ENCODE data around the gene RBM33. TPM values are rescaled to one million over a fixed set of nuclear protein-coding genes. Genes with fewer than 3 reads are reported as not detected.

RBM33 gene
- total and polyA plus RNA-seq, 2 of the 13 experiments (the other 11 are each of a cell fraction or from before 2014, with no cell fraction given) = 12.4 to 28.9 TPM

- TF ChIP-seq REST (IDR thresholded peaks at IDR 0.05; ENCODE audit: borderline replicate concordance in 1 of 2, low read depth in 1 of 2, low read length in 2 of 2) (no peak; a peak in 2 of 4 replicates), NONO (IDR thresholded peaks at IDR 0.05) (no peak), NONO (CRISPR knock-in tag; conservative IDR thresholded peaks at IDR 0.05) (peak; percentile 69), MATR3 (CRISPR knock-in tag; IDR thresholded peaks at IDR 0.05) (no peak), ZNF136 (CRISPR knock-in tag; IDR thresholded peaks at IDR 0.05; ENCODE audit: low read depth) (no peak; the same call in 1 of the 2 replicates), TSC22D2 (CRISPR knock-in tag; IDR thresholded peaks at IDR 0.05; ENCODE audit: borderline replicate concordance) (no peak; the same call in 1 of the 2 replicates), ZNF800 (CRISPR knock-in tag; IDR thresholded peaks at IDR 0.05) (no peak), ZSCAN20 (CRISPR knock-in tag; IDR thresholded peaks at IDR 0.05; ENCODE audit: borderline replicate concordance) (peak; percentile 14; the same call in 1 of the 2 replicates), NAIF1 (CRISPR knock-in tag; IDR thresholded peaks at IDR 0.05; ENCODE audit: borderline replicate concordance) (peak; percentile 75; the same call in 1 of the 2 replicates), U2AF1 (optimal IDR thresholded peaks at IDR 0.05; ENCODE audit: low read depth, low read length) (no peak), SNAI1 (CRISPR knock-in tag; IDR thresholded peaks at IDR 0.05; ENCODE audit: borderline replicate concordance) (peak; percentile 69; the same call in 1 of the 2 replicates), GABPA (IDR thresholded peaks at IDR 0.05; ENCODE audit: low read depth, low read length) (no peak), GABPA (CRISPR knock-in tag; IDR thresholded peaks at IDR 0.05; ENCODE audit: low read depth) (peak; percentile 70), ERF (CRISPR knock-in tag; IDR thresholded peaks at IDR 0.05) (peak; percentile 91), MZF1 (CRISPR knock-in tag; IDR thresholded peaks at IDR 0.05; ENCODE audit: borderline replicate concordance) (no peak), NCOA1 (CRISPR knock-in tag; IDR thresholded peaks at IDR 0.05) (peak; percentile 39; the same call in 1 of the 2 replicates), ZNF30 (CRISPR knock-in tag; IDR thresholded peaks at IDR 0.05) (no peak), SNAPC5 (CRISPR knock-in tag; IDR thresholded peaks at IDR 0.05; ENCODE audit: borderline replicate concordance) (no peak), KAT7 (CRISPR knock-in tag; IDR thresholded peaks at IDR 0.05; ENCODE audit: borderline replicate concordance) (peak; percentile 90; the same call in 1 of the 2 replicates), NFRKB (IDR thresholded peaks at IDR 0.05) (no peak), ARID2 (CRISPR knock-in tag; IDR thresholded peaks at IDR 0.05; ENCODE audit: borderline replicate concordance) (no peak), ZBTB44 (CRISPR knock-in tag; IDR thresholded peaks at IDR 0.05) (no peak), ATRX (CRISPR knock-in tag; IDR thresholded peaks at IDR 0.05; ENCODE audit: borderline replicate concordance) (no peak)
These were observed 25.5 kb upstream of the RBM33 start (continued) for GRCh38 chr7:155618708-155619633.
